Measurements from ENCODE around the gene OR5AK2. TPM values are rescaled to one million over a fixed set of nuclear protein-coding genes. Genes with fewer than 3 reads are reported as not detected.
"Not testable (repeated sequence)": the region's sequence is repeated elsewhere in the genome, so short reads cannot be mapped to it uniquely, and the experiment has no call there.

OR5AK2 gene
- total RNA-seq (2014; rRNA removed; shearing (Covaris generic)) = not detected in 2 replicates

DNA sequence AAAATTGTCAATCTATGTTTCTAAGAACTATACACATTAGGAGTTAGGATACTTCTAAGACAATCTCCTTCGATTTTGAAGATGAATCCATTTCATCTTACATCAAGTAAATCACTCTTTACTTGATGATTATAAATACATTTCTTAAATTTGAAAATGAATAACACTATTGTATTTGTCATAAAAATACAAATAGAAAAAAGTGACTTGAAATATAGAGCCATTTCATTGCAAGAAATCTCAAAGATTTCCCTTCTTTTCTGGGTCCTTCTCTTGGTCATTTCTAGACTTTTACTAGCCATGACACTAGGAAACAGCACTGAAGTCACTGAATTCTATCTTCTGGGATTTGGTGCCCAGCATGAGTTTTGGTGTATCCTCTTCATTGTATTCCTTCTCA, at the start of gene OR5AK2:
Gene OR5AK2, plus strand, starts transcription at position 301 of the 400 bp plus-strand sequence. Its CDS starts 0 bp downstream, at position 301.
- DNase-seq (ENCODE audit: low spot score) = no peak
- in situ Hi-C loops (cut with HindIII; ENCODE audit: low sequenced_read_pairs) = no loop called here

GRCh38 chr11:56945526-56945925, 43.2 kb upstream of the OR5AK2 start:
- DNase-seq (ENCODE audit: low spot score); in situ Hi-C loops (cut with HindIII; ENCODE audit: low sequenced_read_pairs): not testable (repeated sequence)

DNA sequence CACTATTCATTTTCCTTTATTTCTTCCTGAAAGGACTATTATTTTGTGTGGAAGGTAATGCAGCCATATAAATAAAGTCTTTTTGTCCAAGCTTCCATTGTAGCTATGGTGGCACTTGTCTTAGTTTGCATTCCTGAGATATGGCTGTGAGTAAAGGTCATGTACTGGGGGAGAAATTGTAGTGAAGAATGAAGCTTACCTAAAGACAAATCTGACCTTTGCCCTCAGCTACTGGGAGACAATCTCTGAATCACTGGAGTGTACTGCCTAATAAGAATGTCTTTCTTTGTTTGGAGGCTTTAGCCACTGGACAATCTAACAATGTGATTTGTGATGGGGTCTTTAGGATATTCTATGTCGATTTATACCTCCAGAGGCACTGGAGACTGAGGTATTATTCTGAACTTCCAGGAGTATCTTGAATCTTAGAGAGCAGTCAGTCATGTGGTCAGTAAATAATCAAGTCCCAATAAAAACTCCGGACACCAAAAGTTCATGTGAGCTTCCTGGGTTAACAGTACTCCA, 39.7 kb upstream of the OR5AK2 start:
- in situ Hi-C loops (cut with HindIII; ENCODE audit: low sequenced_read_pairs) = no loop called here

GRCh38 chr11:56950510-56950909, 38.2 kb upstream of the OR5AK2 start:
- in situ Hi-C loops (cut with HindIII; ENCODE audit: low sequenced_read_pairs) = no loop called here
- DNase-seq (ENCODE audit: low spot score) = no peak

More for the DNA sequence above, 39.7 kb upstream of the OR5AK2 start:
- DNase-seq (ENCODE audit: low spot score) = no peak

DNA sequence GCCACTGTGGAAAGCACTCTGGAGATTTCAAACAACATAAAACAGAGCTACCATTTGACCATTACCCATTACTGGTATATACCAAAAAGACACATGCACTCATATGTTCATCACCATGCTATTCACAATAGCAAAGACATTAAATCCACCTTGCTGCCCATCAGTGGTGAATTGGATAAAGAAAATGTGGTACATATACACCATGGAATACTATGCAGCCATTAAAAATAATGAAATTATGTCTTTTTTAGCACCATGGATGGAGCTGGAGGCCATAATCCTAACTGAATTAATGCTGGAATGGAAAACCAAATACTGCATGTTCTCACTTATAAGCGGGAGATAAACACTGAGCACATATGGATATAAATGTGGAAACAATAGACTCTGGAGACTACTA, 34.8 kb upstream of the OR5AK2 start:
- DNase-seq (ENCODE audit: low spot score); in situ Hi-C loops (cut with HindIII; ENCODE audit: low sequenced_read_pairs): not testable (repeated sequence)

DNA sequence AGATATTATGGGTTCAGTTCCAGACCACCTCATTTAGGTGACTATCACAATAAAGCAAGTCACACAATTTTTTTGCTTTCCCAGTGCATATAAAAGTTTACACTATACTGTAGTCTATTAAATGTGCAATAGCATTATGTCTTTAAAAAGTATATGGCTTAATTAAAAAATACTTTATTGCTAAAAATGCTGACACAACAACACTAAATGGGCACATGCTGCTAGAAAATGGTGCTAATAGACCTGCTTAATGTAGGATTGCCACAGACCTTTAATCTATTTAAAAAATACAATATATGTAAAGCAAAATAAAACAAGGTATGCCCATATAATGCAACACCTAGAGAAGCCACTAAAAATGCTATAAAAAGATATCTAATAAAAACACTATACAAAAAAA, 27.1 kb upstream of the OR5AK2 start:
- in situ Hi-C loops (cut with HindIII; ENCODE audit: low sequenced_read_pairs) = no loop called here
- DNase-seq (ENCODE audit: low spot score) = no peak

- in situ Hi-C loops (cut with HindIII; ENCODE audit: low sequenced_read_pairs) = no loop called here
Measured at GRCh38 chr11:56967726-56968125, 21.0 kb upstream of the OR5AK2 start.

GRCh38 chr11:56968524-56968923, 20.2 kb upstream of the OR5AK2 start:
- DNase-seq (ENCODE audit: low spot score) = no peak
- in situ Hi-C loops (cut with HindIII; ENCODE audit: low sequenced_read_pairs) = no loop called here

More at GRCh38 chr11:56967726-56968125, 21.0 kb upstream of the OR5AK2 start:
- no peak for DNase-seq (ENCODE audit: low spot score)

- in situ Hi-C loops (cut with HindIII; ENCODE audit: low sequenced_read_pairs) = no loop called here
- no peak for DNase-seq (ENCODE audit: low spot score)
Measured at GRCh38 chr11:56977314-56977713, 11.4 kb upstream of the OR5AK2 start.

DNA sequence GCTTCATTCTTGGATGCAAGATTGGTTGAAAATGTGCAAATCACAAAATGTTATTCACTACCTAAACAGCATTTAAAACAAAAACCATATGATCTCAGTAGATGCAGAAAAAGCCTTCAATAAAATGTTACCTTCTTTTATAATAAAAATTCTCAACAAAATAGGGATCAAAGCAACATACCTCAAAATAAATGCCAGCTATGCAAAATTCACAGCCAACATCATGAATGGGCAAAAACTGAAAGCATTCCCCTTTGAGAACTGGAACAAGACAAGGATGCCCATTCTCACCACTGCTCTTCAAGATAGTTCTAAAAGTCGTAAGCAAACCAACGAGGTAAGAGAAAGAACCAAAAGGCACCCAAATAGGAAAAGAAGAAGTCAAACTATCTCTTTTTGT, 2.0 kb downstream of the OR5AK2 start:
- in situ Hi-C loops (cut with HindIII; ENCODE audit: low sequenced_read_pairs) = no loop called here
- no peak for DNase-seq (ENCODE audit: low spot score)

GRCh38 chr11:56994532-56994931, 5.8 kb downstream of the OR5AK2 start:
- in situ Hi-C loops (cut with HindIII; ENCODE audit: low sequenced_read_pairs) = no loop called here
- DNase-seq (ENCODE audit: low spot score) = no peak

DNA sequence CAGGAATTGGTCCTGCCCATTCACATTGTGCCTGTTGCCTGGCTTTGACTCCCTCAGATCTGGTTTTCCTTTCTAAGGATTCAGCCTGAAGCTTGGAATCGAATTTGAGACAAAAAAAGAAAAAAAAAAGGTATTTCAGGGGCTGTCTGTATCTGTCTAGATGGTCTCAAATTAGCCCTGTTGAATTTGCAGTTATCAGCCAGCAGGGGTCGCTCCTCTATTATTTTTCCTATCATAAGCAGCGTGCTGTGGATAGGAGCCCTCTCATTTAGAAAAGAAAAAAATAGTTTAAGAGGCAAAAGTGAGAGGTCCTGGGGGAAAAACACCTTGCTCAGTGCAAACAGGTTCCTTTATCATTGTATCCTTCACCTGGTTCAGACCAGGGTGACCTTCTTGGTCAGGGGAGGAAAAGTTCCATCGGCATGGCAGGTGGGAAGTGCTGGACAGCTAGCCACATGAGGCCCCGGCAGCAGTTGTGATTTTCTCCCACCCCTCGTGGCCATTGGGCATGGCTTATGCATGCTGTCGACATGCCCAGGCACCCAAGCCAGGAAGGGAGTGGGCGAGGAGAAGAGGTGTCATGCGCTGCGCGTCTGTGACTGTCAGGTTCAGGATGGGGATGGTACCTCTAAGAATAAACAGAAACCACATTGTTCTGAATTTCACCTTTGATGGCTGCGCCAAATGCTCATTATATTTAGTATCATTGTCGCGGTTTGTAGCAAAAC, 13.1 kb downstream of the OR5AK2 start:
- in situ Hi-C loops (cut with HindIII; ENCODE audit: low sequenced_read_pairs) = no loop called here
- no peak for DNase-seq (ENCODE audit: low spot score)

GRCh38 chr11:57008373-57008772, 19.7 kb downstream of the OR5AK2 start:
- in situ Hi-C loops (cut with HindIII; ENCODE audit: low sequenced_read_pairs) = no loop called here
- no peak for DNase-seq (ENCODE audit: low spot score)

GRCh38 chr11:57015679-57016078, 27.0 kb downstream of the OR5AK2 start:
- DNase-seq (ENCODE audit: low spot score) = no peak
- in situ Hi-C loops (cut with HindIII; ENCODE audit: low sequenced_read_pairs) = no loop called here

GRCh38 chr11:57031556-57031955, 42.8 kb downstream of the OR5AK2 start:
- no peak for DNase-seq (ENCODE audit: low spot score)
- in situ Hi-C loops (cut with HindIII; ENCODE audit: low sequenced_read_pairs) = no loop called here

Other genes starting within 250 kb of the OR5AK2 start
- gene OR9G4, start 240.2 kb upstream of the OR5AK2 start, total RNA-seq (2014; rRNA removed; shearing (Covaris generic)) = not detected in 2 replicates
- gene LRRC55, start 193.0 kb downstream of the OR5AK2 start, total RNA-seq (2014; rRNA removed; shearing (Covaris generic)) = not detected in 2 replicates
- not detected in 2 replicates for gene APLNR, start 248.3 kb downstream of the OR5AK2 start, total RNA-seq (2014; rRNA removed; shearing (Covaris generic))

Measured in G401 (cell line).